Stimulated activated CD8-positive, alpha-beta memory T cell treated with anti-CD3 and anti-CD28 coated beads, Interleukin-12 subunit alpha, Interleukin-12 subunit beta, amount 100 ng/mL, for 1 hour (primary cell): ENCODE data around the gene VPS51.
"Not testable (repeated sequence)": the region's sequence is repeated elsewhere in the genome, so short reads cannot be mapped to it uniquely, and the experiment has no call there.

ENCODE experiments used
- DNase-seq: peaks from one replicate; pipeline ENCODE4 v3.0.0-alpha.2; 2020; ENCODE audit warnings: low read depth

The VPS51 gene

DNA sequence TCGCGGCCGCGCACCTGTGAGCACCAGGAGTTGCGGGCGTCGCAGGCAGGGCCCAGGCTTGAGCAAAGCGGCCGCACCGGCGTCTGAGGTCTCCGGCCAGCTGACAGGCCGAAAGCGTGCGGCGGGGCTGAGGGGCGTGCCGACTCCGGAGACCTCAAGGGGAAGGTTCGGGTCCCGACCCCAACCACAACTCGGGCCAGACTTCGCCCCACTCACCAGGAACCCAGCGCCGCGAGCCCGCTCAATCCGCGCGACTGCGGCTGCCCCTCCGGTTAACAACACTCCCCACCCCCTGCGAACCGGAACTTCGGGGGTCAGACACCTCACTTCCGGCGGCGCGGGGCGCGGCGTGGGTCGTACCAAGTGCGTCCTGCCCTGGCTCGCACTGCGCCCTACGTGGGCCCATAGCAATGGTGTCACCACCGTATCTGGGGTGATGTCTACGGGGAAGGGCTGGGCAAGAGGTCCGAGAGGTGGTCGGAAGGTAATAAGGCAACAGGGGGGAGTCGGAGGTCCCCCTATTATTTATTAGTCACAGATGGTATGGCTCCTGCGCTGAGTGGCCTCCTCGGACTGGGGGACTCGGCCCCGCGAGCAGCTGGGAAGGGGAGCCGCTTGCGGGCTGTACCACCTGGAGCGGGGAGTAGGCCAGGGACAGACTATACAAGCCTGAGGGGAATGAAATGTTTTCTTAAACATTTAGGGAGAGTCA, 38.4 kb downstream of the VPS51 start, which contains the start of gene SYVN1:
TSS of gene SYVN1 (minus strand) at position 280 of the 712 bp plus-strand sequence. CDS start 918 bp downstream, outside the sequence.
- peak; percentile 88 for DNase-seq

GRCh38 chr11:65134952-65135632, 39.1 kb downstream of the VPS51 start:
- peak; percentile 70 for DNase-seq

DNA sequence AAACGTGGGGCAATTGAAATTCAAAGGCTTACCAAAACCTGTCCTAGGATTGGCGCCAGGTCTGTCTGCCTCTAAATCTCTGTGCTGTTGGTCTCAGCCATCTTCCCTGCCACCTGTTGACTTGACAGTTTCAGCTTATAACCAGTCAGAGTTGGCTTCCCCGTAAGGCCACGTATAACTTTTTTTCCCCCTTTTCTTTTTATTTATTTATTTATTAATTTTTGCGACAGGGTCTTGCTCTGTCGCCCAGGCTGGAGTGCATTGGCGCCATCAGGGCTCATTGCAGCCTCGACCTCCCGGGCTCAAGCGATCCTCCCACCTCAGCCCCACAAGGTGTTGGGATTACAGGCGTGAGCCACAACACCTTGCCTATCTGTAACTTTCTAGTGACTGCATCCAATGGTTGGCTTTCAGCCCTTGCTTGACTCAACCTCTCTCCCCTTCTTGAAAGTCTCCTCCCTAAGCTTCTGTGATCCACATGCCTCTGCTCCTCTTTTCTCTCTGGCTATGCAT, 39.7 kb downstream of the VPS51 start:
- no peak for DNase-seq

GRCh38 chr11:65136515-65137096, 40.6 kb downstream of the VPS51 start:
- no peak for DNase-seq

DNA sequence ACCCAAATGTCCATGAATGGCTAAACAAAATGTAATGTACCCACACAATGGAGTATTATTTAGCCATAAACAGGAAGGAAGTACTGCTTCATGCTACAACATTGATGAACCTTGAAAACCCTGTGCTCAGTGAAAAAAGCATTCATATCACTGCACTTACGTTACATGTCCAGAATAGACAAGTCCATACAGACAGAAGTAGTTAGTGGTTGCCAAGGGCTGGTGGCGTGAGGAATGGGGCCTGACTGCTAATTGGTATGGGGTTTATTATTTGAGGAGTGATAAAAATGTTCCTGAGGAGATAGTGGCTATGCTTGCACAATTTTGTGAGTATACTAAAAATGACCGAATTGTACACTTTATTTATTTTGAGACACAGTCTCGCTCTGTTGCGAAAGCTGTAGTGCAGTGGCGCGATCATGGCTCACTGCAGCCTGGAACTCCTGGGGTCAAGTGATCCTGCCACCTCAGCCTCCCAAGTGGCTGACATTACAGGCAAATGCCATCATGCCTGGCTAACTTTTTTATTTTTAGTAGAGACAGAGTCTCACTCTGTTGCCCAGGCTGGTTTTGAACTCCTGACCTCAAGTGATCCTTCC, 46.0 kb downstream of the VPS51 start:
- no peak for DNase-seq

DNA sequence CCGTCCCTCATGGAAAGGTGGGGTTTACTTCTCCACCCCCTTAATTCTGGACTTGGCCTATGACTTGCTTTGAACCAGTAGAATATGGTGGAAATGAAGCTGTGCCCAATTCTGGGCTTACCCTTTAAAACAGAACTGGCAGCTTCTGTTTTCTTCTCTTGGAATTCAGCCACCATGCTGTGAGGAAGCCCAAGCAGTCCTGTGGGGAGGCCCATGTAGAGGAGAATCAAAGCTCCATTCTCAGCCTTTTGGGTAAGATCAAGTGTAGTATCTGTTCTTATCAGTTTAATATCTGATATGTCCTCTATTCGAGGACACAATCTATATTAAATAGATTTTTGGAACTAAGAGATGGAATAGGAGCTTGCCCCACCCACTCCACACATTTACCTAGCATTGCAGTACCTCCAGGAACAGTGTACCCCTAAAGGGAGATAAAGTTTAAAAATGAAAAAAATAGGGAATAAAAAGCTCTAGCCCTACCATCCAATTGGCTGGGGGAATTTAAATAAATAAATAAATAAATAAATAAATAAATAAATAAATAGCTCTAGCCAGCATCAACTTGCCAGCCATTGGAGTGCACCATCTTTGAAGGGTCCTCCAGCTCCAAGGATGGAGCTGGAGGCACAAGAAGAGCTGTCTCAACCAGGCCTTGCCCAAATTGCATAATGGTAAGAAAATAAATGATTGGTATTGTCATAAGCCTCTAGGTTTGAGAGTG, 51.5 kb downstream of the VPS51 start:
- no peak for DNase-seq

DNA sequence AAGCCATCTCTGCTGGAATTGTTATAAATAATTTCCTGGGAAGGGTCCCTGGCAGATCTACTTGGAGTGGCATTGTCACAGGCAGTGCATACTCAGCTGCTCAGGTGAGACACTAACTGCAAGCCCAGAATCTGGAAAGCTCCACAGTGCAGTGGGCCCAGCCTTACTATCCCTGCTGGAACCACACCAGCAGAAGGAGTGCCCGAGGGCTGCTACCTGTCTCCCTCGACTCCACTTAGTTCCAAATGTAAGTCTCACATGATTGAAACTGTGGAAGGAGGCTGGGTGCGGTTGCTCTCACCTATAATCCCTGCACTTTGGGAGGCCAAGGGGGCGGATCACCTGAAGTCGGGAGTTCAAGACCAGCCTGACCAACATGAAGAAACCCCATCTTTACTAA, 52.6 kb downstream of the VPS51 start:
- DNase-seq, result no peak

- not testable (repeated sequence) for DNase-seq
Measured at GRCh38 chr11:65150131-65150508, 54.1 kb downstream of the VPS51 start.

DNA sequence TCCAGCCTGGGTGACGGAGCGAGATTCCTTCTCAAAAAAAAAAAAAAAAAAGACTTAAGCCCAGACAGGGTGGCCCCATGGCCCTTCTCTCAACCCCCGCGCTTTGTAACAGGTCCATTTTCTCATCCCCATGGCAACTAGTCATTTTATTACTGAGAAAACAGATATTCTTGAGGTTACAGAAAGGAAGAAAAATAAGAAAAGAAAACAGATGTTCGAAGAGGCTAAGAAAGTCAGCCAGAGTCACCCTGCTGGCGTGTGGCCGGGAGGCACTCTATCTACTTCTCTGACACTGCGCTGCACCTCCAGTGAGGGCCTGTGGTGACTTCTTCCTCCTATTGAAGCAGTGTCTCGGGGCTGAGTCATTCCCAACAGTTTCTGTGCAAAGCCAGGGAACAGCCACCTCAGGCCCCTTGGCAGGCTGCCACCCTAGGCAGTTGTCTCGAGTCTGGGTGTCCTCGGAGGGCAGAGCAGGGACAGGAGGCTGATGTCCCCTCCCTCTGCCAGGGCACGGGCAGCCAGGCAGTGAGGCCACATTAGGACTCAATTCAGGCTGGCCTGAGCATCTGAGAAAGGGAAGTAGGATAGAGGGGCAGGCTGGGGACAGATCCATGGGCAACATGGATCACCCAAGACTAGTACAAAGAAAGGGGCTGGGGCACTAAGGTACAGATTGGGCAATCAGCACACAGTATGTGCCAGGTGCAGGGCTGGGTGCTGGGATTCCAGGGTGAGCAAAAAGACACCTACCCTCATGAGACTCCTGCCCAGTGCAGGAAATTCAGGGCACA, 54.7 kb downstream of the VPS51 start:
- no peak for DNase-seq

- DNase-seq, result no peak
Measured at GRCh38 chr11:65151331-65151899, 55.4 kb downstream of the VPS51 start.

- DNase-seq, result no peak
Measured at GRCh38 chr11:65152122-65152521, 56.1 kb downstream of the VPS51 start.

DNA sequence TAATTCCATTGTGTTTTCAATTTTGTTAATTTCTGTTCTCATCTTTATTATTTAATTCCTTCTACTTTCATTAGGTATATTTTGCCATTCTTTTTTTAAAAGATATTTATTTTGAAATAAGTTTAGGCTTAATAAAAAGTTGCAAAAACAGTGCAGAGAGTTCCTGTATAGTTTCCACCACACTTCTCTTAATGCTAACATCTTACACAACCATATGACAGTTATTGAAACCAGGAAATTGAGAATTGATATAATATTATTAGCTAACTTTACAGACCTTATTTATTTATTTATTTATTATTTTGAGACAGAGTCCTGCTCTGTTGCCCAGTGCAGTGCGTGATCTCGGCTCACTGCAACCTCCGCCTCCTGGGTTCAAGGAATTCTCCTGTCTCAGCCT, 60.2 kb downstream of the VPS51 start:
- DNase-seq, result no peak

DNA sequence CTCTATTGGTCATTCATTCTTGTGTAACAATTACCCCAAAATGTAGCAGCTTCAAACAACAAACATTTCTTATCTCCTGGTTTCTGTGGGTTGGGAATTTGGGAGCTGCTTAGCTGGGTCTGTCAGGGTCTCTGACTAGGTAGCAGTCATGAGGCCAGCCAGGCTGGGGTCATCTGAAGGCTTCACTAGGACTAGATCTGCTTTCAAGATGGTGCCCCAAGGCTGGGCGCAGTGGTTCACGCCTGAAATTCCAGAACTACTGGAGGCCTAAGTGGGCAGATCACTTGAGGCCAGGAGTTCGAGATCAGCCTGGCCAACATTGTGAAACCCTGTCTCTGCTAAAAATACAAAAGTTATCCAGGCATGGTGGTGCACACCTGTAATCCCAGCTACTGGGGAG, 60.9 kb downstream of the VPS51 start:
- DNase-seq, result no peak

GRCh38 chr11:65157336-65157735, 61.3 kb downstream of the VPS51 start:
- DNase-seq, result no peak

DNA sequence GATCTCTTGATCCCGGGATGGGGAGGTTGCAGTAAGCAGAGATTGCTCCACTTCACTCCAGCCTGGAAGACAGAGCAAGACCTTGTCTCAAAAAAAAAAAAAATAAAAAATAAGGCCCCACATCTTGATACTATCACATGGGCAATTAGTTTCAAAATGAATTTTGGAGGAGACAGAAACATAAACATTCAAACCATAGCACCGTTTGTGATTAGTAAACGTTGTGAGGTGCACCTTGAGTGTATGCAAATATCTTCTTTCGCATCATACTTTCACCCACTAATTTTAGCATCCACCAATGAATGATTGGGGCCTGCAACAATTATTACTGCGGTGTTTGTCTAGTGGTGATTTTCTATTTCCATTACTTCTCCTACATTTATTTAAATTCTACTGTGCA, 63.0 kb downstream of the VPS51 start:
- no peak for DNase-seq

- no peak for DNase-seq
Measured at GRCh38 chr11:65160643-65161042, 64.6 kb downstream of the VPS51 start.
